ENCODE data around the gene TK2.

The TK2 gene

DNA sequence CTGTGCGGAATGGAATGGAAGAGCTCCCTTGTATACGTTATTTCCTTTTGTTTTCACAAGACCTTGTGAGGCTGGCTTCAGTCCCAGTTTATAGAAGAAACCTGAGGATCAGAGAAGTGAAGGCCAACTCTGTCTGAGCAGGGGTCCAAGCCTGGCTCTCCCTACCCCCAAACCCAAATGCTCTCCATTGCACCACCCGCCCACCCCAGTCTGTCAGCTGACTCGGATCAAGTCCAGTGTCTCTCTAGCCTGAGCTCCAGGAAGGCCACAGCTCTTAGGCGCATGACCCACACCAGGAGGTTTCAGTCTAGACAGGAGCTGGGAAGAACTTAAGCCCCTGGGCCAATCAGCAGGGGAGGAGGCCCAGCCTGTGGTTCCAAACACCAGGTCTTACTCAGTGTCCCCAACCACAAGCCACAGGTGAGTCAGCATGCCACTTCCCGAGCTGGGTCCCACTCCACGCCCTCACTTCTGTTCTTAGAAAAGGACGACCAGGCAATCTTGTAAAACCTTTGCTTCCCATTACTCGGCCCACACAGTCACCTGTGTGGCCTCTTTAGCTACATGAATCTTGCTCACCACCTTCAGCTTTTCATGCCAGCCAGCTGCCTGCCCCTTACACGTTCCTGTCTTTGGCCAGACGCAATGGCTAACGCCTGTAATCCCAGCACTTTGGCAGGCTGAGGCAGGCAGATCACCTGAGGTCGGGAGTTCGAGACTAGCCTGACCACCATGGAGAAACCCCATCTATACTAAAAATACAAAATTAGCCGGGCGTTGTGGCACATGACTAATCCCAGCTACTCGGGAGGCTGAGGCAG lies 27.8 kb downstream of the TK2 start:
- H3K27ac ChIP-seq (ENCODE audit: low read depth, low read length): no peak overlapping the region
- H3K4me1 ChIP-seq (ENCODE audit: control insufficient read depth, low read length): peaks cover 74% of the 10 kb centered on the region
- no peak overlapping the region for H3K4me3 ChIP-seq (ENCODE audit: low read length)

DNA sequence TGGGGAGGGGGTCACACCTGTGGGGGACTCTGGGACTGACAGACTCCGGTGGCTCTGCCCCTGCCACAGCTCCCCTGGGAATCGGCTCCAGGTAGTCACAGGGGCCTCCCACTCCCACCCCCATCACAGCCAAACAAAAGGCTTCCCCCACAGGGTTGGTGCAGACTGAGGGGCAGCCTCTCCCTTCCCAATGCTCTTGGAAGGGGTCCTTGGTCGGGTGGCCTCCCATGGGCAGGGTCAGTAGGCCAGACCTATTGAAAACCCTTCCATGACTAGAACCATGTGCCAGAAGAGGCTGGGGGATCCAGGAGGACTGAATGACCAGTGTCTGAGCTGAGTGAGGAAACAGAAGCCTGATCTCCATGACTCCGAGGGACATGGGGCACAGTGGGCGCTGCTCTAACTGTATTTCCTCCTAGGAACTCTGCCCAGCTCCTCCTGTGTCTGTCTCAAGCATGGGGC lies 28.6 kb downstream of the TK2 start:
- H4K20me1 ChIP-seq (ENCODE audit: control insufficient read depth, insufficient read depth, low read depth, low read length): no peaks in the 10 kb centered on the region
- no peak for TF ChIP-seq EZH2phosphoT487 (IDR thresholded peaks at IDR 0.05; ENCODE audit: borderline replicate concordance, low read length)
- TF ChIP-seq, protein P1, sequence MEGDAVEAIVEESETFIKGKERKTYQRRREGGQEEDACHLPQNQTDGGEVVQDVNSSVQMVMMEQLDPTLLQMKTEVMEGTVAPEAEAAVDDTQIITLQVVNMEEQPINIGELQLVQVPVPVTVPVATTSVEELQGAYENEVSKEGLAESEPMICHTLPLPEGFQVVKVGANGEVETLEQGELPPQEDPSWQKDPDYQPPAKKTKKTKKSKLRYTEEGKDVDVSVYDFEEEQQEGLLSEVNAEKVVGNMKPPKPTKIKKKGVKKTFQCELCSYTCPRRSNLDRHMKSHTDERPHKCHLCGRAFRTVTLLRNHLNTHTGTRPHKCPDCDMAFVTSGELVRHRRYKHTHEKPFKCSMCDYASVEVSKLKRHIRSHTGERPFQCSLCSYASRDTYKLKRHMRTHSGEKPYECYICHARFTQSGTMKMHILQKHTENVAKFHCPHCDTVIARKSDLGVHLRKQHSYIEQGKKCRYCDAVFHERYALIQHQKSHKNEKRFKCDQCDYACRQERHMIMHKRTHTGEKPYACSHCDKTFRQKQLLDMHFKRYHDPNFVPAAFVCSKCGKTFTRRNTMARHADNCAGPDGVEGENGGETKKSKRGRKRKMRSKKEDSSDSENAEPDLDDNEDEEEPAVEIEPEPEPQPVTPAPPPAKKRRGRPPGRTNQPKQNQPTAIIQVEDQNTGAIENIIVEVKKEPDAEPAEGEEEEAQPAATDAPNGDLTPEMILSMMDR (IDR thresholded peaks at IDR 0.05; ENCODE audit: low read depth, low read length, poor library complexity, severe bottlenecking): no peak
- H3K79me2 ChIP-seq (ENCODE audit: control insufficient read depth, low read length): no peaks in the 10 kb centered on the region
- peak overlapping the region; percentile 30 for H3K4me2 ChIP-seq (ENCODE audit: low read length)
- H3F3A ChIP-seq (ENCODE audit: control insufficient read depth, insufficient read depth): peaks cover 24% of the 10 kb centered on the region
- no peak overlapping the region for H3K4me3 ChIP-seq (ENCODE audit: low read length)
- H3K36me3 ChIP-seq (ENCODE audit: control insufficient read depth, low read length): no peaks in the 10 kb centered on the region
- H3K27me3 ChIP-seq (ENCODE audit: control insufficient read depth, low read length): peaks cover 22% of the 10 kb centered on the region
- peaks cover 83% of the 10 kb centered on the region for H3K4me1 ChIP-seq (ENCODE audit: control insufficient read depth, low read length)
- no peak overlapping the region for H3K27ac ChIP-seq (ENCODE audit: low read depth, low read length)
- H3K9me3 ChIP-seq (ENCODE audit: control insufficient read depth, insufficient read depth, low read length): no peaks in the 10 kb centered on the region
- H3K9me2 ChIP-seq (replicated peaks; ENCODE audit: control insufficient read depth, low read length): no peaks in the 10 kb centered on the region

More for the DNA sequence above, 27.8 kb downstream of the TK2 start:
- Histone ChIP-seq H3K27me3 (ENCODE audit: control insufficient read depth, low read length) (peaks cover 25% of the 10 kb centered on the region), H4K20me1 (ENCODE audit: control insufficient read depth, insufficient read depth, low read depth, low read length) (no peaks in the 10 kb centered on the region), H3K9me2 (replicated peaks; ENCODE audit: control insufficient read depth, low read length) (no peaks in the 10 kb centered on the region), H3K4me2 (ENCODE audit: low read length) (no peak overlapping the region), H3K79me2 (ENCODE audit: control insufficient read depth, low read length) (no peaks in the 10 kb centered on the region), H3K36me3 (ENCODE audit: control insufficient read depth, low read length) (no peaks in the 10 kb centered on the region), H3K9me3 (ENCODE audit: control insufficient read depth, insufficient read depth, low read length) (no peaks in the 10 kb centered on the region), H3F3A (ENCODE audit: control insufficient read depth, insufficient read depth) (peaks cover 22% of the 10 kb centered on the region)
- TF ChIP-seq EZH2phosphoT487 (IDR thresholded peaks at IDR 0.05; ENCODE audit: borderline replicate concordance, low read length): no peak
- TF ChIP-seq, protein P1 (IDR thresholded peaks at IDR 0.05; ENCODE audit: low read depth, low read length, poor library complexity, severe bottlenecking): no peak

DNA sequence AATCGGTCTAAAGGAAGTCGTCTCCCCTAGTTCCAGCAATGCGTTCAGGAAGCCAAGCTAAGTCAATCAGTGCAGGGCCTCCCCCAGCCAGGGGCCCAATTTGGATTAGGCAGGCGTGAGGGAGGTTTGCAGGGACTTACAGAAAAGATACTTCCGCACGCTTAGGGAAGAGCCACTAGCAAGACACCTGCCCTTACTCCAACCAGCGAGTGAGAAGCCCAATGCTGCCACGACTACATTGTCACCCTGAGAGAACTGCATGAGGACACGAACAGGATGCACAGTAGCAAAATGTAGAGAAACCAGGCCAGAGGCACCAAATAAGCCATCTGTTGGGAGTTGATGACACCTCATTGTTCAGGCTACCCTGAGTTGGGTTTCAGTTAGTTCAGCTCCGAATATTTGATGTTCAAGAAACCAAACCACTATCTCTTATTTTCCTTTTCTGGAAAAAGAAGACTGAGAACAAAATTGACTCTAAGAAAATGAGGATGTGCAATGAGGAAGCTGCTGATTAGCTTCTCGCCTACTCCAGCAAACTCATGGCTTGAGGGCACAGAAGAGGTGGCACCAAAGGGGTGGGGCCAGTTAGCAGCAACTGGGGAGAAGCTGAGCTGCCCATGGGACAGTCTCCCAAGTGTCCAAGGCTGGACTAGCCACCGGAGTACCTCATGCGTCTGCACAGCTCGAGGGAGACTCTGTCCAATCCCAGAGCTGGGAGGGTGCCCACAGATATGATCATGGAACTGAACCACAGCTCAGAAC lies 29.3 kb downstream of the TK2 start:
- peaks cover 86% of the 10 kb centered on the region for H3K4me1 ChIP-seq (ENCODE audit: control insufficient read depth, low read length)
- peak overlapping the region; percentile 30 for H3K4me2 ChIP-seq (ENCODE audit: low read length)
- no peak overlapping the region for H3K4me3 ChIP-seq (ENCODE audit: low read length)
- no peaks in the 10 kb centered on the region for H3K9me2 ChIP-seq (replicated peaks; ENCODE audit: control insufficient read depth, low read length)
- H3K9me3 ChIP-seq (ENCODE audit: control insufficient read depth, insufficient read depth, low read length): no peaks in the 10 kb centered on the region
- TF ChIP-seq, protein P1 (IDR thresholded peaks at IDR 0.05; ENCODE audit: low read depth, low read length, poor library complexity, severe bottlenecking): no peak
- TF ChIP-seq EZH2phosphoT487 (IDR thresholded peaks at IDR 0.05; ENCODE audit: borderline replicate concordance, low read length): no peak
- H4K20me1 ChIP-seq (ENCODE audit: control insufficient read depth, insufficient read depth, low read depth, low read length): no peaks in the 10 kb centered on the region
- peak overlapping the region; percentile 25; the same call in 1 of the 2 replicates for H3K27ac ChIP-seq (ENCODE audit: low read depth, low read length)
- peaks cover 17% of the 10 kb centered on the region for H3K27me3 ChIP-seq (ENCODE audit: control insufficient read depth, low read length)
- no peaks in the 10 kb centered on the region for H3K79me2 ChIP-seq (ENCODE audit: control insufficient read depth, low read length)
- H3F3A ChIP-seq (ENCODE audit: control insufficient read depth, insufficient read depth): peaks cover 26% of the 10 kb centered on the region
- no peaks in the 10 kb centered on the region for H3K36me3 ChIP-seq (ENCODE audit: control insufficient read depth, low read length)

Measured in DOHH2 (cell line).